Posterior cingulate gyrus (tissue), 11 donors: ENCODE measurements around the gene HMMR.
"Not testable (repeated sequence)": the region's sequence is repeated elsewhere in the genome, so short reads cannot be mapped to it uniquely, and the experiment has no call there.

ENCODE experiments used
- DNase-seq, 10 donors: peaks; one replicate each; pipeline versions ENCODE4 v3.0.0 to v3.0.0-alpha.2; 2020 to 2021; ENCODE audit warnings: mixed read lengths in 3 of 10
- intact Hi-C: fragments of 100-400 bp; cut with DNase I; formaldehyde crosslinking; loops from one replicate; pipeline ENCODE4 v1.15.1; 2023

The HMMR gene

DNA sequence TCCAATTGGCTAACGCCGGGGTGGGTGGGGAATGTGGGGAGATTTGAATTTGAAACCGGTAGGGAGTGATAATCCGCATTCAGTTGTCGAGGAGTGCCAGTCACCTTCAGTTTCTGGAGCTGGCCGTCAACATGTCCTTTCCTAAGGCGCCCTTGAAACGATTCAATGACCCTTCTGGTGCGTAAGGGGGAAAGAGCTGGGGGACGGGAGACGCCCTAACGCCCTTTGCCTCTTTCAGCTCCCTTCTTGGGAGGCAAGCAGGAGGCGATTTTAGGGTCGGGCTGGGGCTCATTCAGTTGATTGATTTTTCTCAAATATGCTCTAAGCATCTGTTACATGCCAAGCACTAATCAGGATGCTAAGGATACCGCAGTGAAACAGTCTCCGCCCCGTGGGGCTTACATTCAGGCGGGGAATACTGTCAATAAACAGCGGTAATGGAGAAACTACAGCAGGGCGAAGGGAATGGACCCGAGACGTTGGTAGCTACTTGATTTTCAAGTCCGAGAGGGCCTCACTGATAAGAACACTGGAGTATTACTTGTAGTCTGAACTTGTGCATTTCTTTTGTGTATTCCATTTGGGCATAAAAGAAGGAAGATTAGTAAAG, at the start of gene HMMR:
Gene HMMR, plus strand, starts transcription at position 71 of the 610 bp plus-strand sequence. Its CDS starts 61 bp downstream, at position 132.
- intact Hi-C loops = loop anchor here (1.0 kb wide), 1 partner anchor 45 kb away; the partner anchor contains the start of gene MAT2B
- no peak for DNase-seq

DNA sequence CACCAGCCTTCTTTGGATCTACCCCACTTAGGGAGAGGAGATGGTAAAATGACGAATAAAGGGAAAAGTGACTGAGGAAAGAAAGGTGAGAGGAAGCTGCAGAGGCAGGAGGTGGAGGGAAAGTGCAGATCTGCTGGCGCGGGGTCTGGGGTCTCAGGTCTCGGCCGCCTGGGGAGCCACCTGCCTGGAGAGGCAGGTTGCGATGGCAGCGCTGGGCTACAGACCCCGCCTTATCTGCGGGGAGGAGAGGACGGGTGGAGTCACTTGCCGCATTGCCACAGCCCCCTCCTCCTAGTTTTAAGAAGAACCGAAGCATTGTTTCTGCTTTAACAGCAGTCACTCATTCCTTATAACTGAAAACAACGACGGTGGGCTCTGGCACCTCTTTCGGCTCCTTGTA, 44.8 kb upstream of the HMMR start:
- DNase-seq = not testable (repeated sequence)

DNA sequence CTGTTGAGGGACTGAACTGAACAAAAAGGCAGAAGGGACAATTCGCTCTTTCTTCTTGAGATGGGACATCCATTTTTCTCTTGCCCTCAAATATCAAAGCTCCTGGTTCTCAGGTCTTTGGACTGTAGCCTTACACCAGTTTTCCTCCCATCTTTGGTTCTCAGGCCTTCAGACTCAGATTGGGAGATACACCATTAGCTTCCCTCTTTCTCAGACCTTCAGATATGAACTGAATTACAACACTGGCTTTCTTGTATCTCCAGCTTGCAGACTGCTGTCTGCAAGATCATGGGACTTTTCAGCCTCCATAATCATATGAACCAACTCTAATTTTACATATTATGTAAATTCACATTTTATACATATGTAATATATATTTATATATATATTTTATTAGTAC, 35.6 kb upstream of the HMMR start:
- DNase-seq = no peak
- intact Hi-C loops = no loop called here

More for the DNA sequence above, 44.8 kb upstream of the HMMR start:
- intact Hi-C loops = not testable (repeated sequence)

GRCh38 chr5:163426128-163426527, 34.3 kb upstream of the HMMR start:
- DNase-seq, intact Hi-C loops: not testable (repeated sequence)

- DNase-seq = no peak
- intact Hi-C loops = no loop called here
Measured at GRCh38 chr5:163432544-163432943, 27.9 kb upstream of the HMMR start.

DNA sequence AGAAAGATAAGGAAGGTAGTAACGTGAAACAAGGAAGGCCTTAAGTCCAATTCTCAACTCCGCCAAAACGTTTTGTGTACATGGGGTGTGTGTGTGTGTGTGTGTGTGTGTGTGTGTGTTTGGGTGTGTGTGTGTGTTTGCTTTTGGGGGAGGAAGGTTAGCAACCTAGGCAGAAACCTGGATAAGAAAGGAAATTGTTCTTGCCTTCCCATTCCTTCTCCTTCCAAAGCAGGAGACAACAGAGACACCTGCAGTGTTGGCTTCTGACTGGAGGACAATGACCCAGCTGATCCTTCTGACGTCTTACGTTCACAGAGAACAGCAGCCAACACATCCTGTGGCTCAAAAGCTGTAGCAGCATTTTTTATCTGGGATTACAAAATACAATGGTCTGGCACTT, 27.2 kb upstream of the HMMR start:
- intact Hi-C loops = no loop called here
- DNase-seq = no peak

DNA sequence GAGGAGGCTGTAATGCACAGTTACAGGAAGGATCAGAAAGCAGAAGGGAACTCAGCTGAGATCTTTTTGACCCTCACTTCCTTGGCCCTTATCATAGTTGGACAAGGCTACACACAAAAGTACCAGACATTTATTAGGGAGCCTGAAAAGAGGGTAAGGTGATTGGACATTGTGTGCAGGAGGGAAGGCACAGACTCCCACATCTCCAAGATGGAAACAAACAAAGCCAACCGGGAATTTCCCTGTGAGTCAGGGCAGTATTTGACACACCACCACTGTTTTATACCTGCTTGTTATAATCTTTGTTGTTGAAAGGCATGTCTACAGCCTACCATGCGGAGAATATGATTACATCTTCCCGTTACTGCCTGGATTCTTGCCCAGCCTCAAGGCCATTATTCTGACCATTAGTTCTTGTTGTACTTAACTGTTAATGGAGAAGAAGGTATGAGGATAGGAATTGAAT, 26.0 kb upstream of the HMMR start:
- no peak for DNase-seq
- intact Hi-C loops = no loop called here

DNA sequence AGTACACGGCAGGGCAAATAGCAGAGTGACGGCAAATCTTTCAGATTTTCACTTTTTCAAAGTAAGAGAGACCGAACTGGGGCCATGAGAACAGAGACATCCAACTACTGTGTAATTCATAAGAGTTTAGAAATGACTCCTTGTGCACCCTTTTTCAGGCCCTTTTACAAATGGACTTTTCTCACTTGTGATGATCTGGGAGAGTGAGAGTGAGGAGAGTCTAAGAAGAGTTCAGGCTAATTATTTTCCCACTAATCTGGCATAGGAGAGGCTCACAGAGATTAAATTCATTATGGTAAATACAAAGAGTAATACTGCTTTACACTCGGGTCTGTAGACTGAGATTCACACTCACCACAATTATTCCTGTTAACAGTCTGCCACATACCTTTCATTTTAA, 23.9 kb upstream of the HMMR start:
- intact Hi-C loops = no loop called here
- no peak for DNase-seq

- no peak for DNase-seq
- intact Hi-C loops = no loop called here
Measured at GRCh38 chr5:163437011-163437308, 23.5 kb upstream of the HMMR start.

DNA sequence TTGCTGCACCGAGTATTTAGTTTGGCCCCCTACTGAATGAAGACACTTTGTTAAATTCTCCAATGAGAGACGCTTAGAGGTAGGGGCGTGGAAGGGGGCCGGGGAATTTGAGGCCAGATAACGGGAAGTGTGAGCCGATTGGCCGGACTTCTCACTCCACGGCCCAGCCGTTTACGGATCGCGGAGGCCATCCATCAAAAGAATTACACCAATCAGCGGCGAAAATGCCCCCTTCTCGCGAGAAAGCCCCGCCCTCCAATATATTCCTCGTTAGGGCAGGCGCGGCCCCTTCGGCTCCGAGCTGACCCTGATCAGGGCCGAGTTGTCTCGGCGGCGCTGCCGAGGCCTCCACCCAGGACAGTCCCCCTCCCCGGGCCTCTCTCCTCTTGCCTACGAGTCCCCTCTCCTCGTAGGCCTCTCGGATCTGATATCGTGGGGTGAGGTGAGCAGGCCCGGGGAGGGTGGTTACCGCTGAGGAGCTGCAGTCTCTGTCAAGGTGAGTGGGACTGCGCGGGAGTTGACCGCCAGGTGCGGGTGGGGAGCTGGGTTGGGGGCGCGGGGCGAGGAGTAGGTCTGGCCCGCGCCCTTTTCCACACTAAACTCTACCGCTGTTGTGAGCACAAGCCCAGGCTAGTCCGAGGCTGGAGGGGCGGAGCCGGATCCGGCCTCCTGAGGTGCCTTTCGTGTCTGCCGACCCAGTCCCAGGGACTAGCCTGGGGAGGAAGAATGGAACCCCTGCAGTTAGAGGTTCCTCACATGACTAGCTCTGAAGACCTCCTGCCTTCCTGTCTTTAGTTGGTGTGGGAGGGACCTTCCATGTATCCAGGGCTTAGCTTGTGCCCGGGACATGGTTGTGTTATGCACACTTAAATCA, 22.9 kb upstream of the HMMR start, which contains the start of gene CCNG1:
Gene CCNG1, plus strand, starts transcription at position 287 of the 874 bp plus-strand sequence. CDS start 1,662 bp downstream, outside the sequence.
- DNase-seq = peak; percentile 91 to 99 (median 94)
- intact Hi-C loops = loop anchor here (2.0 kb wide), 1 partner anchor 19 kb away; no protein-coding TSS in a partner anchor

DNA sequence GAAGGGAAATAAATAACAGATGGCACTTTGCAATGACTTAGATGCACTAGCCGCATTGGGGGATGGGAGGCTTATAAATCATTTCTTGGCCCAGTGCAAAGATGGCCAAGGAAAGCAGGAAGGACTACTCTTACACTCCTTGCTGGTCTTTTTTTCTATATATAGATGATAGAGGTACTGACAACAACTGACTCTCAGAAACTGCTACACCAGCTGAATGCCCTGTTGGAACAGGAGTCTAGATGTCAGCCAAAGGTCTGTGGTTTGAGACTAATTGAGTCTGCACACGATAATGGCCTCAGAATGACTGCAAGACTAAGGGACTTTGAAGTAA, 21.4 kb upstream of the HMMR start:
- DNase-seq = no peak
- intact Hi-C loops = loop anchor here (2.0 kb wide), 1 partner anchor 18 kb away; no protein-coding TSS in a partner anchor

DNA sequence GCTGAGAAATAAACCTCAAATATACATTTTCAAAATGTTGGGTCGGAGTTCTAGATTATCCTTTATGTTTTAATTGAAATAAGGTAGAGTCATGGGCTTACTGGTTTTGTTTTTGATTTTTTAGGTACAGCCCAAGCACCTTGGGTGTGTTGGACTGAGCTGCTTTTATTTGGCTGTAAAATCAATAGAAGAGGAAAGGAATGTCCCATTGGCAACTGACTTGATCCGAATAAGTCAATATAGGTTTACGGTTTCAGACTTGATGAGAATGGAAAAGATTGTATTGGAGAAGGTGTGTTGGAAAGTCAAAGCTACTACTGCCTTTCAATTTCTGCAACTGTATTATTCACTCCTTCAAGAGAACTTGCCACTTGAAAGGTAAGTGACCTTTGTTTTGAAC, 19.5 kb upstream of the HMMR start:
- DNase-seq = no peak
- intact Hi-C loops = no loop called here

DNA sequence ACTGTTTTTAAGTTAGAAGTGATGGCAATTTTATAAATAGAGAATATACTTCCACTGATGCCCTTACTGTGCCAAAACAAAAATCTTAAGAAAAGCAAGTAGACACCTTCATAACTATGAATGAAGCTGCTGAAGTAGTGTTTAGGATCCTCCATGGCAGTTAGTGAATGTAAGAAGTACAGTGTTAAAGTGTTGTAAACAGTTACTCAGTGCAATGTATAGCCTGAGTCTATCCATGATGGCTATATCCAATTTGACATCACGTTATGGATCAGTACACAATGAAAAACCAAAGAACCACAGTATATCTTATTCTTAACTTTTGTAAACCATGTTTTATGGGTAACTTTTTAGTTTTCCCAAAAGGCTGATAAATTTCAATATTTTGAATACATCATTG, 15.9 kb upstream of the HMMR start:
- intact Hi-C loops = no loop called here
- no peak for DNase-seq

DNA sequence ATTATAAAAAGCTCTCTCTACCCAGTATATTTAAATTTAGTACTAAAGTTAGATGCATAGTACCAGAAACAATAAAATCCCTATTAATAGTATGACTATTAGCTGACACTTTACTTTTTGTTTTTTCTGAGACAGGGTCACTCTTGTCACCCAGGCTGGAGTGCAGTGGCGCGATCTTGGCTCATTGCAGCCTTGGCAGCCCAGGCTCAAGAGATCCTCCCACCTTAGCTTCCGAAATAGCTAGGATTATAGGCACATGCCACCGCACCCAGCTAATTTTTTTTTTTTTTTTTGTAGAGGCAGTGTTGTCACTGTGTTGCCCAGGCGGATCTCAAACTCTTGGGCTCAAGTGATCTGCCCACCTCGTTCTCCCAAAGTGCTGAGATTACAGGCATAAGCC, 15.1 kb upstream of the HMMR start:
- intact Hi-C loops = no loop called here
- DNase-seq = no peak

GRCh38 chr5:163447191-163447590, 13.2 kb upstream of the HMMR start:
- DNase-seq = no peak
- intact Hi-C loops = no loop called here

DNA sequence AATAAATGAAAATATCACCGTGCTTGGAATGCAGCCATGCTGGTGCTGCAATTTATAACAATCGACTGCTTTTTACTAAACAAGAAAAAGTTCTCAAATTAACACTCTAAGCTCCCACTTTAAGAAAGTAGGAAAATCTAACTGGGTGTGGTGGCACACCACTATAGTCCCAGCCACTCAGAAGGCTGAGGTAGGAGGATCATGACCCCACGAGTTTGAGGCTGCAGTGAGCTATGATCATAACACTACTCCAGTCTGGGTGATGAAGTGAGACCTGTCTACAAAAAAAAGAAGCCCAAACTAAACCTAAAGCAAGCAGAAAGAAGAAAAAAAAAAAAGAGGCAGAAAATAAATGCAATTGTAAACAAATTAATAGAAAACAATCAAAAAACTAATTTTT, 12.6 kb upstream of the HMMR start:
- no peak for DNase-seq
- intact Hi-C loops = no loop called here

- intact Hi-C loops = no loop called here
Measured at GRCh38 chr5:163448491-163448890, 11.9 kb upstream of the HMMR start.

GRCh38 chr5:163451489-163451888, 8.9 kb upstream of the HMMR start:
- DNase-seq = peak in 1 of 10 donors; percentile 79
- intact Hi-C loops = no loop called here

More at GRCh38 chr5:163448491-163448890, 11.9 kb upstream of the HMMR start:
- DNase-seq = no peak

GRCh38 chr5:163453705-163454104, 6.7 kb upstream of the HMMR start:
- no peak for DNase-seq
- intact Hi-C loops = no loop called here

DNA sequence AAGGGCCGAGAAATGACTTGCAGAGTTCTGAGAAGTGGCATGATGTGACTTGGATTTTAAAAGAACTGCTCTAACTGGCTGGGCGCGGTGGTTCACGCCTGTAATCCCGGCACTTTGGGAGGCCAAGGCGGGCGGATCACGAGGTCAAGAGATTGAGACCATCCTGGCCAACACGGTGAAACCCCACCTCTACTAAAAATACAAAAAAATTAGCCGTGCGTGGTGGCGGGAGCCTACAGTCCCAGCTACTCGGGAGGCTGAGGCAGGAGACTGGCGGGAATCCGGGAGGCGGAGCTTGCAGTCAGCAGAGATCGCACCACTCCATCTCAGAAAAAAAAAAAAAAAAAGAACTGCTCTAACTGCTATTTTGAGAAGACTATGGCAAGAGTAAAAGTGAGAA, 5.0 kb upstream of the HMMR start:
- intact Hi-C loops = not testable (repeated sequence)
- peak in 1 of 10 donors; percentile 67 for DNase-seq

GRCh38 chr5:163456029-163456589, 4.3 kb upstream of the HMMR start:
- no peak for DNase-seq
- intact Hi-C loops = loop anchor here (2.0 kb wide), 1 partner anchor 17 kb away; no protein-coding TSS in a partner anchor
